CD4-positive, alpha-beta T cell treated with Interleukin-4 for 1 hour (primary cell): ENCODE results near the gene NPR3.

Experiments
- DNase-seq, 2 donors: peaks; one replicate each; pipeline ENCODE4 v3.0.0-alpha.2; 2020 to 2022

NPR3 gene

GRCh38 chr5:32710550-32711361, at the start of gene NPR3:
NPR3 (plus strand) TSS chr5:32711321; CDS start chr5:32711777, 456 bp downstream.
- DNase-seq, result no peak

GRCh38 chr5:32664523-32664922, 46.6 kb upstream of the NPR3 start:
- DNase-seq, result no peak

GRCh38 chr5:32668552-32668951, 42.6 kb upstream of the NPR3 start:
- DNase-seq, result no peak

- no peak for DNase-seq
Measured at GRCh38 chr5:32673272-32673671, 37.8 kb upstream of the NPR3 start.

GRCh38 chr5:32677023-32677422, 34.1 kb upstream of the NPR3 start:
- no peak for DNase-seq

- DNase-seq, result no peak
Measured at GRCh38 chr5:32678472-32678871, 32.6 kb upstream of the NPR3 start.

- no peak for DNase-seq
Measured at GRCh38 chr5:32679218-32679617, 31.9 kb upstream of the NPR3 start.

GRCh38 chr5:32680183-32680582, 30.9 kb upstream of the NPR3 start:
- no peak for DNase-seq

- DNase-seq, result no peak
Measured at GRCh38 chr5:32683125-32683524, 28.0 kb upstream of the NPR3 start.

GRCh38 chr5:32684260-32684659, 26.9 kb upstream of the NPR3 start:
- no peak for DNase-seq

GRCh38 chr5:32686799-32687498, 24.2 kb upstream of the NPR3 start:
- DNase-seq, result no peak

- DNase-seq, result no peak
Measured at GRCh38 chr5:32687499-32687831, 23.7 kb upstream of the NPR3 start.

GRCh38 chr5:32690153-32690552, 21.0 kb upstream of the NPR3 start:
- no peak for DNase-seq

GRCh38 chr5:32690666-32691065, 20.5 kb upstream of the NPR3 start:
- DNase-seq, result no peak

- DNase-seq, result no peak
Measured at GRCh38 chr5:32692036-32692746, 18.9 kb upstream of the NPR3 start.

- DNase-seq, result no peak
Measured at GRCh38 chr5:32703957-32704356, 7.2 kb upstream of the NPR3 start.

GRCh38 chr5:32707418-32707997, 3.6 kb upstream of the NPR3 start:
- DNase-seq, result no peak

- no peak for DNase-seq
Measured at GRCh38 chr5:32708949-32709348, 2.2 kb upstream of the NPR3 start.

- peak; percentile 14 to 31 for DNase-seq
Measured at GRCh38 chr5:32709750-32710549, 1.2 kb upstream of the NPR3 start.

GRCh38 chr5:32711362-32711680, 200 bp downstream of the NPR3 start:
- DNase-seq, result no peak

- no peak for DNase-seq
Measured at GRCh38 chr5:32711681-32712480, 760 bp downstream of the NPR3 start.
